Smooth muscle cell of the brain vasculature (primary cell): ENCODE results near the gene TECPR1.

ENCODE experiments used
- DNase-seq: peaks from one replicate; pipeline ENCODE4 v3.0.0-alpha.2; 2012; ENCODE audit warnings: low read depth, low spot score

The TECPR1 gene

DNA sequence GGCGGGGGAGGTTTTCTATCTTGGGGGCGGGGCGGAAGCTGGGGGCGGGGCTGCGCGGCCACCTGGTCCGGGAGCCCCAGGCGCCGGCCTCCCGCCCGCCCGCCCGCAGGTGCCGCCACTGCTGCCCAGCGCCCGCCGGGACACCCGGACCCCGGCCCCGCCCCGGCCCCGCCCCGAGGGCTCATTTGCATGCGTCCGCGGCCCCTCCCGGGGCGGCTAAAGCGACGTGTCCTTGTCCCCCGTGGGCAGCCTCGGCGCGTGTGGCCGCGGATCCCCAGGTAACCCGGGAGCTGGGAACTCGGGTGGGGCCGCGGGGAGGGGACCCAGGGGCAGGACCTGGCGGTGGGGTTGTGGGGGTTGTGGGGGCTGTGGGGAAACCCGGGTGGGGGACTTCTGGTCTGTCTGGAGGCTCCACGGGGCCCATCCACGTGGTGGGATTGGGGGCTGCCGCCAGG is 40.8 kb downstream of the TECPR1 start, which contains the start of gene BHLHA15:
TSS of gene BHLHA15 (plus strand) at position 219 of the 455 bp plus-strand sequence. CDS start 871 bp downstream, outside the sequence.
- DNase-seq, result no peak

DNA sequence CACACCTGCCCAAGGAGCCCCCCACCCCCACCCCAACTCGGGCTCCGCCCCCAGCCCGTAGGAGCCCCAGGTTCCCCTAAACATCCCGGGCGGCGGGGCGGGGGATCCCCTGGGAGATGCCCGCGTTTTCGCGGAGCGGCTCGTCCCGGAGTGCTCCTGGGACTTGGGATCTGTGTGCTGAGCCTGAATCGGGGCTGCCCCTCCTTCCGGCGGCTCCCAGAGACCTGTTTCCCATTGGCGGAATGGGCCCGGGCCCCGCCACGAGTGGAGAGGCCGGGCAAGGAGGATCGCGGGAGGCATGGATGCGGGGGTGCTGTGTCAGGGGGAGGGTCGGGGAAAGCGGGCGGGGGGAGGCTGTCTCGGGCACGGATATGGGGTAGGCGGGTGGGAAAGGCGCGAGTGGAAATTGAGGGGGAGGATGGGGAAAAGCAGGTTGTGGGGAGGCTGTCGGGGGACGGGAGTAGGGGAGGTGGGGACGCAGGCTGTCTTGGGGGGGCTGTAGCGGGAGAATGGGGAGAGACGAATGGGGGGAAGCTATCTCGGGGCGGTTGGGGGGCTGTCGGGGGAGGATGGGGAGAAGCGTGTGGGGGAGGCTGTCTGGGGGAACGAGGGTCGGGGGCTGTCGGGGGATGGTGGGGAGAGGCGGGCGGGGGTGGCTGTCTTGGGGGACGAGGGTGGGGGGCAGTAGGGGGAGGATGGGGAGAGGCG is 41.4 kb downstream of the TECPR1 start:
- DNase-seq, result no peak

DNA sequence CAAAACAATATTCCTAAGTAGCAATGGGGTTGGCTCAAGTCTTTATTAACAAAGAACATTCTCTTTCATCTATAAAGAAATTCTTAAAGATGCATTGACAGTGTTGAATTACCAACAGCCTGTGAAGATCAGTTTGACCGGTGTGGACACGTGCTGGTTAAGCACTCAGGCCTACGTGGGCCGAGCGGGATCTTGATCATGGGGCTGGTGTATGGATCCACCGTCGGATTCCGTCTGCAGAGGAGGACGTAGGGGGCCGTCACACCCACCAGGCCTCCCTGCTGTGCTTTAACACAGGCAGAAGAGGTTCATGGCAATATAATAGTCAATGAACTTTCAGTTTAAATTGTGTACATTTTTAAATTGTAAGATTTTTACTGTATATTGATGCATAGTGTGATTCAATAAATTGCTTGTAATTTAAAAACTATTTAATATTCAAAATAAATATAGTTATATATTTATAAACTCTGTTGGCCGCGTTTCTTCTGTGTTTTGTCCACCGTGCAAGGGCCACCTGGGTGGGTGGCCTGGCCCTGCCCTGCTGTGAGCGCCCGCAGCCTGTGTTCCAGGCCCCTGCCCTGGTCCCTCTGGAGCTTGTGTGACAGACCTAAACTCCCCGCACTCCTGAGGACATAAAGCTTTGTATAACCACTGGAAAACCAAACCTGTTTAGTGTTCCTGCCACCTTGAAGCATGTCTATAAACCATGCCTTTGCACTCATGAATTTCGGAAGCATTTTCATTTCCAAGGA is 42.7 kb downstream of the TECPR1 start:
- DNase-seq, result no peak

GRCh38 chr7:98206451-98207330 is 45.3 kb downstream of the TECPR1 start:
- no peak for DNase-seq

GRCh38 chr7:98205162-98205845 is 46.7 kb downstream of the TECPR1 start:
- no peak for DNase-seq

GRCh38 chr7:98204670-98205069 is 47.4 kb downstream of the TECPR1 start:
- no peak for DNase-seq

- no peak for DNase-seq
These were observed 47.9 kb downstream of the TECPR1 start for GRCh38 chr7:98203964-98204605.

GRCh38 chr7:98203261-98203963 is 48.6 kb downstream of the TECPR1 start:
- no peak for DNase-seq

DNA sequence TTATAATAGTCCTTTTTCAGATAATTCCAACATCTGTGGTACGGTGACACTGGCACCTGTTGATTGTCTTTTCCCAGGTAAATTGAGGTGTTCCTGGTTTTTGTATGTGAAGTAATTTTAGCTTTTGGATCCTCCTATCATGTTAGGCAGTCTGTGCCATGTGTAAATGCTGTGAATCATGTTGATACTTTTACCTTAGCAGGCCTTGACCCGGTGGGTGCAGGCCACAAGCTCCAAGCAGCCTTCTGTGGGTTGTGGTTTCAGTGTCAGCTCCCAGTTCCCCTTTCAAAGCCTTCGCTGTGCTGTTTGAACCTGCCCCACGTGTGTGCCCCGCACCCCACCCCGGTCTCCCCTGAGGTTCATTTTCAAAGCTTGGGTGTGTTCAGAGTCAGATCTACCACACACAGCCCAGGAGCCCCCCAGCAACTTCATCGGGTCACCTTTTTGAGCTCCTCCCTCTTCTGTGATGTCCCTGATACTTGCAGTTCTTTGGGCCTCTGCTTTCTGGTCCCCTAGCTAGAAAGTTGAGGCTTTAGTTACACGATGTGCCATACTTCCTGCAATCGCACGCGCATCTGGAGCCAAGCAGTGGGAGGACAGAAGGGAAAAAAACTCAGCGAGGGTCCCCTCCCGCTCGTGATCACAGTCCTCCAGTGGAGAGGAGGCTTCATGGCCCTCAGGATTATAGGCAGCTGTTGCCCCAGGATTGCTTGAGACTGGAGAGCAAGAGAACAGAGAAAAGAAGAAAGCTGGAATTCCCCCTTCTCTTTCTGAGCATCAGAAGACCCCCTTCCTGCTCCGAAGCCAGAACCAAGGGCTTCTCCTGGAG is 49.5 kb downstream of the TECPR1 start:
- DNase-seq, result no peak

DNA sequence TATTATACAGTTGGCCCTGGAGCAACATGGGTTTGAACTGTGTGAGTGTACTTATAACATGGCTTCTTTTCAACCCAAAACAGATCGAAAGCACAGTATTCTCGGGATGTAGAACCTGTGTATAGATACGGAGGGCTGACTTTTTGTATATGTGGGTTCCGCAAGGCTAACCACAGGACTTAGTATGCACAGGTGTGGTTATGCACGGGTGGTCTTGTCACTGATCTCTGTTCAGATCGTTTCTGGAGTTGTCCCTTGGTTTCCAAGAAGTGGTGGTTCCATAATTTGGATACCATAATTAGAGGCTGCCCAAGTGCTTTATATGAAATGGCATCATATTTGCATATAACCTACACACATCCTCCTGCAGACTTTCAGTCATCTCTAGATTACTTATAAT is 51.7 kb downstream of the TECPR1 start:
- DNase-seq, result no peak

- no peak for DNase-seq
These were observed 52.9 kb downstream of the TECPR1 start for GRCh38 chr7:98199131-98199530.

DNA sequence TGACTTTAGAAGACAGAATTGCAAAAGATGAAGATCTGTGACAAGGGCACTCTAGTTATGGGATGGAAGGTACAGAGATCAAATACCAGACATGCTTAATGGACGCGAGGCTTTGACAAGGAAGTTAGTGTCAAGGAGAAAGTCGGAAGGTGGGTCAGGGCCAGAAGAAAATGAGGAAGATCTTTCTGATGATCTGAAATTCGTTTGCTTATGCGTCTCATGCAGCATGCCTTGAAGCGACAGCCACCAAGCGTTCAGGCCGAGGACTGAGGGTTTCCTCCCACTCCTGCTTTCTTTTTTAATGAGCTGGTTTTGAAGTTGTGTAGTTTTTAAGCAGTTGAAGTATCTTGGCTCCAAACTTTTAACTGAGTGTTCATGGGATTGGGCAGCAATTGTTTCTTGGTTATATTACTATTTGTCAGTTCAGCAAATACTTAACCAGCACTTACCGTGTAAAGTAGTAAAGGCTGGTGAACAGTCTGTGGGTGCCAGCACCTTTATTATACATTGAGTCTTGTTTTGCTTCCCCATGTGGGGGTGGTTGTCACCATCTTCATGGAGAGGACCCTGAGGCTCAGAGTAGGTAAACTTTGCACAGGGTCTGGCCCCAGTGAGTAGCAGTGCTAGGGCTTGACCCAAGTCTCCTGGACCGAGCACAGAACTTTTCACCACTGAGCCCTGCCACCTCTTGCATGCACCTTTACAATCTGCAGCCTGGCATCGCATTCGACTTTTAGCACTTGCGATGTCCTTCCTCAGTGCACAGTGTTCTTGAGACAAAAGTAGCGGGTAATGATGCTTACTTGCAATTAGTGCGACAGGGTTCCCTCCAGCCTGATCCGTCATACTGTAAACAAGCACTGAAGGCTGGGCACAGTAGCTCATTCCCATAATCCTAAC is 55.1 kb downstream of the TECPR1 start:
- no peak for DNase-seq

DNA sequence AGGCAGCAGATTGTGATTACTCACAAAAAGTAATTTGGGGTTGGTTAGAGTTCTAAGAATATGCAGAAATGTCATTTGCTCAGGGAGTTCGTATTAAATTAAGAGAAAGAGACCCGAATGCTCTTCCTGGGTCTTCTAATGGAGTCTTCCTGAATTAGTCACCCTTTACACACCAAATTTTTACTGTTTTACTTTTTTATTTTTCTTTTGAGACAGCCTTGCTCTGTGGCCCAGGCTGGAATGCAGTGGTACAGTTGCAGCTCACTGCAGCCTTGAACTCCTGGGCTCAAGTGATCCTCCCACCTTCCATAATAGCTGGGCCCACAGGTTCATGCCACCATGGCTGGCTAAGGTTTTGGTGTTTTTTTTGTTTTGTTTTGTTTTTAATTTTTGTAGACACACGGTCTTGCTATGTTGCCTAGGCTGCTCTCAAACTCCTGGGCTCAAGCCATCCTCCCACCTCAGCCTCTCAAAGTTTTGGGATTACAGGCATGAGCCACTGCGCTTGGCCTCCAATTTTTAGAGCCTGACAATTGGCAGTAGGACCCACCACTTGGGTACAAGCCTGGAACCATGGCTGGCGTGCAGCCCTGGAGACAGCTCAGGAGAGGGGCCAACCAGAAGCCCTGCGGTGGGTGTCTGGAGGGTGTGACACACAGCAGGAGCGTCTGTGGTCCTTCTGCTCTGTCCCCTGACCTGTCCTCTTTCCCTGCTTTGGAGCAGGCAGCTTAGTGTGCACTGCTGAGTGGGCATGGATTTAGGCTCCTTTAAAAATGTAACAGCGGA is 57.2 kb downstream of the TECPR1 start:
- no peak for DNase-seq

DNA sequence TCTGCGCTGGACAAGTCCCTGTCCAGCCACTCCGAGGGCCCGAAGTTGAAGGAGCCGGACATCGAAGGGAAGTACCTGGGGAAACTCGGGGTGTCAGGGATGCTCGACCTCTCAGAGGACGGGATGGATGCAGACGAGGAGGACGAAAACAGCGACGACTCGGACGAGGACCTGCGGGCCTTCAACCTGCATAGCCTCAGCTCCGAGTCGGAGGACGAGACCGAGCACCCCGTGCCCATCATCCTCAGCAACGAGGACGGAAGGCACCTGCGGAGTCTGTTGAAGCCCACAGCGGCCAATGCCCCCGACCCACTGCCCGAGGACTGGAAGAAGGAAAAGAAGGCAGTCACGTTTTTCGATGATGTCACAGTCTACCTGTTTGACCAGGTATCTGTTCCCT is 57.8 kb downstream of the TECPR1 start:
- no peak for DNase-seq

GRCh38 chr7:98193474-98194180 is 58.4 kb downstream of the TECPR1 start:
- DNase-seq, result no peak

- DNase-seq, result no peak
These were observed 59.1 kb downstream of the TECPR1 start for GRCh38 chr7:98192781-98193457.
